DMS 273 (cell line): ENCODE data around the gene GIN1.
"Not testable (repeated sequence)": the region's sequence is repeated elsewhere in the genome, so short reads cannot be mapped to it uniquely, and the experiment has no call there.

ENCODE experiments used
- DNase-seq: peaks from one replicate; lab custom pipeline; 2025; ENCODE audit not compliant: unreplicated experiment; lab: John Stamatoyannopoulos, UW

GIN1 gene

GRCh38 chr5:103111468-103111867 lies 8.5 kb downstream of the GIN1 start:
- no peak for DNase-seq

GRCh38 chr5:103110403-103110802 lies 9.5 kb downstream of the GIN1 start:
- no peak for DNase-seq

- DNase-seq = no peak
Observed at GRCh38 chr5:103109277-103109676, 10.7 kb downstream of the GIN1 start.

- DNase-seq = no peak
Observed at GRCh38 chr5:103108086-103108485, 11.9 kb downstream of the GIN1 start.

GRCh38 chr5:103102234-103102633 lies 17.7 kb downstream of the GIN1 start:
- DNase-seq = peak; percentile 4

GRCh38 chr5:103101079-103101750 lies 18.7 kb downstream of the GIN1 start:
- DNase-seq = no peak

- DNase-seq = peak; percentile 7
Observed at GRCh38 chr5:103098993-103099392, 20.9 kb downstream of the GIN1 start.

- DNase-seq = no peak
Observed at GRCh38 chr5:103094737-103095136, 25.2 kb downstream of the GIN1 start.

GRCh38 chr5:103093727-103094126 lies 26.2 kb downstream of the GIN1 start:
- no peak for DNase-seq

- DNase-seq = no peak
Observed at GRCh38 chr5:103092676-103093075, 27.3 kb downstream of the GIN1 start.

- DNase-seq = no peak
Observed at GRCh38 chr5:103090791-103091190, 29.1 kb downstream of the GIN1 start.

GRCh38 chr5:103089272-103089671 lies 30.7 kb downstream of the GIN1 start:
- no peak for DNase-seq

- no peak for DNase-seq
Observed at GRCh38 chr5:103086547-103086946, 33.4 kb downstream of the GIN1 start.

- DNase-seq = no peak
Observed at GRCh38 chr5:103079796-103080195, 40.1 kb downstream of the GIN1 start.

GRCh38 chr5:103075442-103075841 lies 44.5 kb downstream of the GIN1 start:
- no peak for DNase-seq

GRCh38 chr5:103073500-103073899 lies 46.4 kb downstream of the GIN1 start:
- DNase-seq = not testable (repeated sequence)

GRCh38 chr5:103066326-103066725 lies 53.6 kb downstream of the GIN1 start:
- no peak for DNase-seq

GRCh38 chr5:103060424-103060954 lies 59.4 kb downstream of the GIN1 start:
- no peak for DNase-seq

GRCh38 chr5:103059525-103059924 lies 60.4 kb downstream of the GIN1 start:
- DNase-seq = no peak

- no peak for DNase-seq
Observed at GRCh38 chr5:103057208-103058130, 62.5 kb downstream of the GIN1 start.

GRCh38 chr5:103046706-103047105 lies 73.2 kb downstream of the GIN1 start:
- DNase-seq = not testable (repeated sequence)

GRCh38 chr5:103041071-103041676 lies 78.8 kb downstream of the GIN1 start:
- DNase-seq = peak; percentile 79
